NCI-H1092 (cell line): ENCODE results near the gene ADAM12.

ENCODE experiments used
- DNase-seq: peaks from one replicate; lab custom pipeline; 2025; lab: John Stamatoyannopoulos, UW

The ADAM12 gene

GRCh38 chr10:126212738-126213137 is 175.5 kb downstream of the ADAM12 start:
- no peak for DNase-seq

GRCh38 chr10:126210051-126210651 is 178.1 kb downstream of the ADAM12 start:
- no peak for DNase-seq

GRCh38 chr10:126209451-126209850 is 178.8 kb downstream of the ADAM12 start:
- DNase-seq = no peak

GRCh38 chr10:126208726-126209302 is 179.5 kb downstream of the ADAM12 start:
- no peak for DNase-seq

- no peak for DNase-seq
Measured at GRCh38 chr10:126207851-126208250, 180.4 kb downstream of the ADAM12 start.

GRCh38 chr10:126207313-126207771 is 180.9 kb downstream of the ADAM12 start:
- DNase-seq = no peak

GRCh38 chr10:126205486-126206205 is 182.6 kb downstream of the ADAM12 start:
- no peak for DNase-seq

- no peak for DNase-seq
Measured at GRCh38 chr10:126204320-126204719, 184.0 kb downstream of the ADAM12 start.

GRCh38 chr10:126203746-126204145 is 184.5 kb downstream of the ADAM12 start:
- no peak for DNase-seq

- no peak for DNase-seq
Measured at GRCh38 chr10:126201603-126202002, 186.7 kb downstream of the ADAM12 start.

- no peak for DNase-seq
Measured at GRCh38 chr10:126199221-126199998, 188.9 kb downstream of the ADAM12 start.

GRCh38 chr10:126198681-126199080 is 189.6 kb downstream of the ADAM12 start:
- DNase-seq = no peak

- no peak for DNase-seq
Measured at GRCh38 chr10:126197036-126197543, 191.2 kb downstream of the ADAM12 start.

- DNase-seq = no peak
Measured at GRCh38 chr10:126196281-126196680, 192.0 kb downstream of the ADAM12 start.

GRCh38 chr10:126191192-126191591 is 197.1 kb downstream of the ADAM12 start:
- DNase-seq = no peak

- no peak for DNase-seq
Measured at GRCh38 chr10:126188679-126189200, 199.5 kb downstream of the ADAM12 start.

- no peak for DNase-seq
Measured at GRCh38 chr10:126187399-126187798, 200.9 kb downstream of the ADAM12 start.

GRCh38 chr10:126186766-126187165 is 201.5 kb downstream of the ADAM12 start:
- DNase-seq = no peak

GRCh38 chr10:126185676-126186447 is 202.4 kb downstream of the ADAM12 start:
- no peak for DNase-seq

GRCh38 chr10:126181626-126182025 is 206.7 kb downstream of the ADAM12 start:
- DNase-seq = no peak

- no peak for DNase-seq
Measured at GRCh38 chr10:126179637-126180036, 208.6 kb downstream of the ADAM12 start.
